ENCODE measurements around the gene TGOLN2. TPM values are rescaled to one million over a fixed set of nuclear protein-coding genes. Genes with fewer than 3 reads are reported as not detected.

TGOLN2 gene
- total RNA-seq, 2 donors from 2014 or later, result 69.9 to 75.2 TPM

- no peak for DNase-seq
- Histone ChIP-seq H3K4me1 (no peaks in the 10 kb centered on the region), H3K27ac (no peak overlapping the region), H3K4me3 (no peak overlapping the region), H3K27me3 (no peaks in the 10 kb centered on the region), H3K9me3 (no peaks in the 10 kb centered on the region), H3K36me3 (replicated peaks in 1 of 2; ENCODE audit: insufficient read depth in 1 of 2, low read depth in 2 of 2) (no peaks in the 10 kb centered on the region)
- 81 to 88% methylated on average over 5 to 6 of the region's 6 CpGs for WGBS, 2 donors
- TF ChIP-seq CTCF (IDR thresholded peaks at IDR 0.05) (no peak), POLR2A (IDR thresholded peaks at IDR 0.05) (no peak)
- ATAC-seq, result no peak
- intact Hi-C loops (cut with DNase I), result no loop called here
Measured at GRCh38 chr2:85308201-85308600, 19.6 kb downstream of the TGOLN2 start.

GRCh38 chr2:85307527-85307897, 20.3 kb downstream of the TGOLN2 start:
- no peak for DNase-seq
- Histone ChIP-seq H3K27me3 (no peaks in the 10 kb centered on the region), H3K36me3 (replicated peaks in 1 of 2; ENCODE audit: insufficient read depth in 1 of 2, low read depth in 2 of 2) (no peaks in the 10 kb centered on the region), H3K27ac (no peak overlapping the region), H3K4me1 (no peaks in the 10 kb centered on the region), H3K4me3 (no peak overlapping the region), H3K9me3 (no peaks in the 10 kb centered on the region)
- no peak for TF ChIP-seq CTCF (IDR thresholded peaks at IDR 0.05)
- WGBS, 2 donors, result 72 to 74% methylated on average over 7 to 9 of the region's 9 CpGs
- intact Hi-C loops (cut with DNase I), result no loop called here
- no peak for ATAC-seq

GRCh38 chr2:85303780-85304531, 23.8 kb downstream of the TGOLN2 start:
- Histone ChIP-seq H3K27me3 (no peaks in the 10 kb centered on the region), H3K4me1 (no peaks in the 10 kb centered on the region), H3K9me3 (no peaks in the 10 kb centered on the region), H3K27ac (no peak overlapping the region), H3K36me3 (replicated peaks in 1 of 2; ENCODE audit: insufficient read depth in 1 of 2, low read depth in 2 of 2) (no peaks in the 10 kb centered on the region), H3K4me3 (no peak overlapping the region)
- intact Hi-C loops (cut with DNase I), result no loop called here
- TF ChIP-seq CTCF (IDR thresholded peaks at IDR 0.05), result no peak
- no peak for TF ChIP-seq POLR2A (IDR thresholded peaks at IDR 0.05)
- ATAC-seq, result no peak
- no peak for DNase-seq
- 88 to 91% methylated on average over 23 to 28 of the region's 28 CpGs for WGBS, 2 donors

GRCh38 chr2:85302121-85302520, 25.7 kb downstream of the TGOLN2 start:
- no peak for ATAC-seq
- no peak for TF ChIP-seq POLR2A (IDR thresholded peaks at IDR 0.05)
- no peak for TF ChIP-seq CTCF (IDR thresholded peaks at IDR 0.05)
- no peak overlapping the region for H3K27ac ChIP-seq
- intact Hi-C loops (cut with DNase I), result no loop called here
- H3K4me3 ChIP-seq, result no peak overlapping the region
- no peaks in the 10 kb centered on the region for H3K9me3 ChIP-seq
- 86% methylated on average over 6 of the region's 6 CpGs for WGBS, 2 donors
- H3K4me1 ChIP-seq, result no peaks in the 10 kb centered on the region
- H3K27me3 ChIP-seq, result no peaks in the 10 kb centered on the region
- no peaks in the 10 kb centered on the region for H3K36me3 ChIP-seq (replicated peaks in 1 of 2; ENCODE audit: insufficient read depth in 1 of 2, low read depth in 2 of 2)
- no peak for DNase-seq

- ATAC-seq, result no peak
- no peaks in the 10 kb centered on the region for H3K9me3 ChIP-seq
- H3K36me3 ChIP-seq (replicated peaks in 1 of 2; ENCODE audit: insufficient read depth in 1 of 2, low read depth in 2 of 2), result no peaks in the 10 kb centered on the region
- H3K4me1 ChIP-seq, result no peaks in the 10 kb centered on the region
- TF ChIP-seq CTCF (IDR thresholded peaks at IDR 0.05) (no peak), POLR2A (IDR thresholded peaks at IDR 0.05) (no peak)
- no peak for DNase-seq
- no peak overlapping the region for H3K4me3 ChIP-seq
- intact Hi-C loops (cut with DNase I), result no loop called here
- 73 to 83% methylated on average over 4 of the region's 4 CpGs for WGBS, 2 donors
- no peak overlapping the region for H3K27ac ChIP-seq
- no peaks in the 10 kb centered on the region for H3K27me3 ChIP-seq
Measured at GRCh38 chr2:85291425-85292023, 36.3 kb downstream of the TGOLN2 start.

All from body of pancreas (tissue), 4 donors.